Lung (tissue), 12 donors: ENCODE data around the gene CHFR. TPM values are rescaled to one million over a fixed set of nuclear protein-coding genes. Genes with fewer than 3 reads are reported as not detected.

ENCODE experiments used
- ATAC-seq: fragments of 200-7000 bp; cut with Tn5 transposase; one replicate; pipeline ENCODE4 v1.9.1; 2020; ENCODE audit warnings: moderate number of reproducible peaks; ENCODE audit not compliant: insufficient read depth, low FRiP score
- DNase-seq, 3 donors: peaks; one replicate each; pipeline ENCODE4 v3.0.0-alpha.2; 2013 to 2017
- H3K27ac ChIP-seq, 2 donors: one replicate each; pipeline ENCODE4 v1.5.1; 2013; ENCODE audit warnings: mild to moderate bottlenecking in 2 of 2, moderate library complexity in 2 of 2, control low read depth in 1 of 2, inconsistent platforms in 1 of 2, low read depth in 1 of 2, low read length in 1 of 2
- H3K27me3 ChIP-seq, 3 donors: one replicate each; pipeline ENCODE4 v1.5.1; 2013; ENCODE audit warnings: low read length in 2 of 3; ENCODE audit not compliant: control insufficient read depth in 3 of 3, insufficient read depth in 3 of 3
- H3K36me3 ChIP-seq, 4 donors: one replicate each; pipeline ENCODE4 v1.5.1; 2013; ENCODE audit warnings: low read length in 4 of 4, mild to moderate bottlenecking in 1 of 4, moderate library complexity in 1 of 4; ENCODE audit not compliant: control insufficient read depth in 4 of 4, insufficient read depth in 4 of 4
- H3K4me1 ChIP-seq, 5 donors: one replicate each; pipeline ENCODE4 v1.5.1; 2013; ENCODE audit warnings: low read length in 5 of 5, mild to moderate bottlenecking in 2 of 5, moderate library complexity in 1 of 5; ENCODE audit not compliant: control insufficient read depth in 5 of 5, insufficient read depth in 5 of 5
- H3K4me3 ChIP-seq: one replicate; pipeline ENCODE4 v1.5.1; 2013; ENCODE audit warnings: mild to moderate bottlenecking, control low read depth, moderate library complexity
- H3K9ac ChIP-seq, 2 donors: one replicate each; pipeline ENCODE4 v1.5.1; 2013; ENCODE audit warnings: low read length in 2 of 2, control low read depth in 1 of 2; ENCODE audit not compliant: insufficient read depth in 1 of 2
- H3K9me3 ChIP-seq, 4 donors: one replicate each; pipeline ENCODE4 v1.5.1; 2013; ENCODE audit warnings: low read length in 3 of 4, mild to moderate bottlenecking in 1 of 4, moderate library complexity in 1 of 4; ENCODE audit not compliant: control insufficient read depth in 4 of 4, insufficient read depth in 3 of 4
- CTCF ChIP-seq: IDR thresholded peaks from 2 replicates; pipeline ENCODE4 v1.5.1; 2012; ENCODE audit warnings: mild to moderate bottlenecking; ENCODE audit errors: control extremely low read depth, extremely low read depth
- WGBS, 2 donors: extraction: QIAGEN DNeasy Blood & Tissue Kit; methylation state at CpG; one replicate each; pipeline ENCODE4 v1.1.7; 2013; 5-methylcytosine and 5-hydroxymethylcytosine counted together
- polyA plus RNA-seq, 2 donors: library from polyadenylated mRNA; stranded (reverse); fragments of 200-250 nt; gene quantifications; one replicate each; pipeline ENCODE4 v1.2.1, GENCODE V29; 2013
- total RNA-seq, 2 donors: library from RNA; depleted of rRNA in 1 of 2; stranded (reverse); fragments of >200 nt in 1 of 2; gene quantifications; one replicate each; pipeline ENCODE4 v1.2.1, GENCODE V29; 2014 to 2021
- donor health status: control.
- donor health status: control.
- donor health status: Bipolar disorder and iron deficiency.
- donor health status: healthy.
- donor health status: DM: yes; HTN: yes; CAD: no.

Gene CHFR
- total and polyA plus RNA-seq, 4 donors: 35.1 to 59.9 (median 40.3) TPM

- DNase-seq (no peak), ATAC-seq (no peak)
- Histone ChIP-seq H3K9ac (no peak overlapping the region), H3K4me3 (no peak overlapping the region), H3K36me3 (peaks cover 5 to 45% (median 17%) of the 10 kb centered on the region in 4 donors), H3K4me1 (peaks cover 0 to 9% (median 5%) of the 10 kb centered on the region in 5 donors), H3K27ac (no peak overlapping the region), H3K27me3 (no peaks in the 10 kb centered on the region), H3K9me3 (no peaks in the 10 kb centered on the region)
- 87 to 89% methylated on average over 7 of the region's 7 CpGs for WGBS, 2 donors
- TF ChIP-seq CTCF: no peak
Measured at GRCh38 chr12:132824053-132824452, 63.4 kb downstream of the CHFR start.

- TF ChIP-seq CTCF: no peak
- ATAC-seq (no peak), DNase-seq (no peak)
- H3K27ac ChIP-seq: no peak overlapping the region
- no peak overlapping the region for H3K9ac ChIP-seq
- H3K4me3 ChIP-seq: no peak overlapping the region
- no peaks in the 10 kb centered on the region for H3K4me1 ChIP-seq
- peaks cover 25 to 56% (median 29%) of the 10 kb centered on the region in 4 donors for H3K36me3 ChIP-seq
- no peaks in the 10 kb centered on the region for H3K9me3 ChIP-seq
- no peaks in the 10 kb centered on the region for H3K27me3 ChIP-seq
- 92 to 94% methylated on average over 8 of the region's 8 CpGs for WGBS, 2 donors
Measured at GRCh38 chr12:132818562-132818961, 68.8 kb downstream of the CHFR start.

- 97 to 98% methylated on average over 21 of the region's 21 CpGs for WGBS, 2 donors
- no peak for TF ChIP-seq CTCF
- no peak for ATAC-seq
Measured at GRCh38 chr12:132814232-132814631, 73.2 kb downstream of the CHFR start.

GRCh38 chr12:132813443-132813842 lies 74.0 kb downstream of the CHFR start:
- ATAC-seq: no peak
- peaks cover 21 to 47% (median 44%) of the 10 kb centered on the region in 4 donors for H3K36me3 ChIP-seq
- no peaks in the 10 kb centered on the region for H3K9me3 ChIP-seq
- no peak overlapping the region for H3K4me3 ChIP-seq
- H3K4me1 ChIP-seq: no peaks in the 10 kb centered on the region
- WGBS, 2 donors: 95 to 100% methylated on average over 6 of the region's 6 CpGs
- DNase-seq: no peak
- no peak for TF ChIP-seq CTCF
- H3K27me3 ChIP-seq: no peaks in the 10 kb centered on the region
- H3K9ac ChIP-seq: no peak overlapping the region
- no peak overlapping the region for H3K27ac ChIP-seq

More at GRCh38 chr12:132814232-132814631, 73.2 kb downstream of the CHFR start:
- Histone ChIP-seq H3K9ac (no peak overlapping the region), H3K4me3 (no peak overlapping the region), H3K4me1 (no peaks in the 10 kb centered on the region), H3K36me3 (peaks cover 26 to 50% (median 44%) of the 10 kb centered on the region in 4 donors), H3K27me3 (no peaks in the 10 kb centered on the region), H3K9me3 (no peaks in the 10 kb centered on the region), H3K27ac (no peak overlapping the region)
- DNase-seq: no peak
